ENCODE measurements around the gene FAM171A2.

The FAM171A2 gene

DNA sequence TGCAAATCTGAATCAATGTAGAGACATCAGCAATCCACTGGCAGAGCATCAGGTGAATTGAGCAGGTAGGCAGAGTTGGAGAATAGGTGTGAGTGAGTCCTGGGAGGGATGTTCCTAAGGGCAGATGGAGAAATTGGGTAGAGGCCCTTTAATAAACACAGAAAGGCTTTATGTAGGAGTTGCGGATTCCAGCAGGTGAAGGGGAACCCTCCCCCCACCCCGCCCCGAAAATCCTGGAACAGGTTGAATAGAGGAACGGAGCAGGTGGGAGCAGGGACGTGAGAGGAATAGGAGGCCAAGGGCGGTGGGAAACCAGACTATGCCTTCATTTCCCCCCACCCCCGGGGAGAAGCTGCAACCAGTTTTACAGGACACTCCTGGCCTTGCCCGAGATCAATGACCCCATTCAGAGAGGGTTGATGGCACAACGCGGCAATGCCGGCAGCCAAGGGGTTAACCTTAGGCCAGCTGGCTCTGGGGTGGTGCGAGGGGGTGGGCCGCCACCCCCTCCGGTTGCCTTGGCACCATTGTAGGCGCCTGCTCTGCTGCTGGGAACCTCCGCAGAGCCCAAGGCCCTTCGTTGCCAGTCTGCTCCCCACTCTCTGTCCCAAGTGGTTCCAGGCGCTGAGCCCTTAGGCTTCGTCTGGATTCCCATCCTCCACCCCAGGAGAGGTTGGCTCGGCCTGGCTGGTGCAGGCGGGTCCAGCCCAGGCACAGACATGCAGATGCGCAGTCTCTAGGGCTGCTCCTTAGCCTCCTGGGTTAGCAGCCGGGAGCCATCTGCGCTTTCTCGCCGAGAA is 56.1 kb downstream of the FAM171A2 start:
- Histone ChIP-seq H3K79me2 (ENCODE audit: control insufficient read depth, low read length) (no peaks in the 10 kb centered on the region), H3K4me1 (ENCODE audit: control insufficient read depth, low read length) (peaks cover 41% of the 10 kb centered on the region), H4K20me1 (ENCODE audit: control insufficient read depth, insufficient read depth, low read depth, low read length) (no peaks in the 10 kb centered on the region; the same call in 1 of the 2 replicates), H3K27ac (ENCODE audit: low read depth, low read length) (no peak overlapping the region), H3F3A (ENCODE audit: control insufficient read depth, insufficient read depth) (no peaks in the 10 kb centered on the region), H3K36me3 (ENCODE audit: control insufficient read depth, low read length) (no peaks in the 10 kb centered on the region), H3K4me2 (ENCODE audit: low read length) (peak overlapping the region; percentile 47), H3K9me2 (replicated peaks; ENCODE audit: control insufficient read depth, low read length) (no peaks in the 10 kb centered on the region), H3K4me3 (ENCODE audit: low read length) (peak overlapping the region; percentile 66), H3K9me3 (ENCODE audit: control insufficient read depth, insufficient read depth, low read length) (no peaks in the 10 kb centered on the region), H3K27me3 (ENCODE audit: control insufficient read depth, low read length) (peaks cover 9% of the 10 kb centered on the region)
- TF ChIP-seq CTCF (IDR thresholded peaks at IDR 0.05; ENCODE audit: low read depth, low read length, poor library complexity, severe bottlenecking) (no peak), EZH2phosphoT487 (IDR thresholded peaks at IDR 0.05; ENCODE audit: borderline replicate concordance, low read length) (no peak)

DNA sequence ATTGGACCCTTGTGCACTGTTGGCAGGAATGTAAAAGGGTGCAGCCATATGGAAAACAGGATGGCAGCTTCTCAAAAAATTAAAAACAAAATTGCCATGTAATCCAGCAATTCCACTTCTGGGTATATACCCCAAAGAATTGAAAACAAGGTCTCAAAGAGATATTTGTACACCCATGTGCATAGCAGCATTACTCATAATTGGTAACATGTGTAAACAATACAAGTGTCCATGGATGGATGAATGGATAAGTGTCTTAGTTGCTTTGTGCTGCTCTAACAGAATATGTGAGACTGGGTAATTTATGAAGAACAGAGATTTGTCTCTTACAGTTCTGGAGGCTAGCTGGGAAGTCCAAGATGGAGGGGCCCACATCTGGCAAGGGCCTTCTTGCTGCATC is 59.0 kb downstream of the FAM171A2 start:
- H3K4me2 ChIP-seq (ENCODE audit: low read length) = no peak overlapping the region
- no peak for TF ChIP-seq EZH2phosphoT487 (IDR thresholded peaks at IDR 0.05; ENCODE audit: borderline replicate concordance, low read length)
- no peak for TF ChIP-seq CTCF (IDR thresholded peaks at IDR 0.05; ENCODE audit: low read depth, low read length, poor library complexity, severe bottlenecking)

More for the DNA sequence above, 59.0 kb downstream of the FAM171A2 start:
- Histone ChIP-seq H4K20me1 (ENCODE audit: control insufficient read depth, insufficient read depth, low read depth, low read length) (no peaks in the 10 kb centered on the region), H3K79me2 (ENCODE audit: control insufficient read depth, low read length) (no peaks in the 10 kb centered on the region), H3F3A (ENCODE audit: control insufficient read depth, insufficient read depth) (no peaks in the 10 kb centered on the region), H3K9me2 (replicated peaks; ENCODE audit: control insufficient read depth, low read length) (no peaks in the 10 kb centered on the region), H3K4me1 (ENCODE audit: control insufficient read depth, low read length) (peaks cover 32% of the 10 kb centered on the region), H3K9me3 (ENCODE audit: control insufficient read depth, insufficient read depth, low read length) (no peaks in the 10 kb centered on the region), H3K36me3 (ENCODE audit: control insufficient read depth, low read length) (no peaks in the 10 kb centered on the region), H3K27me3 (ENCODE audit: control insufficient read depth, low read length) (peaks cover 9% of the 10 kb centered on the region), H3K27ac (ENCODE audit: low read depth, low read length) (no peak overlapping the region), H3K4me3 (ENCODE audit: low read length) (no peak overlapping the region)
